IgD-negative memory B cell (primary cell): ENCODE data around the gene EPB41L2. TPM values are rescaled to one million over a fixed set of nuclear protein-coding genes. Genes with fewer than 3 reads are reported as not detected.
A peak's percentile ranks its signal among the peaks of the same experiment; 100 is the strongest.

Source experiments
- H3K27ac Mint-ChIP-seq, 3 donors: one replicate each; pipeline ENCODE4 v1.8.0; 2020 to 2022; ENCODE audit warnings: mild to moderate bottlenecking in 3 of 3, mixed read lengths in 3 of 3, moderate library complexity in 1 of 3
- H3K27me3 Mint-ChIP-seq: one replicate; pipeline ENCODE4 v1.8.0; 2021; ENCODE audit warnings: mixed read lengths
- H3K36me3 Mint-ChIP-seq: one replicate; pipeline ENCODE4 v1.8.0; 2020; ENCODE audit warnings: mild to moderate bottlenecking, mixed read lengths
- H3K4me1 Mint-ChIP-seq, 3 donors: one replicate each; pipeline ENCODE4 v1.8.0; 2020 to 2022; ENCODE audit warnings: mixed read lengths in 3 of 3, mild to moderate bottlenecking in 1 of 3
- H3K4me3 Mint-ChIP-seq, 4 donors: one replicate each; pipeline ENCODE4 v1.8.0; 2020 to 2022; ENCODE audit warnings: mild to moderate bottlenecking in 4 of 4, mixed read lengths in 4 of 4, moderate library complexity in 3 of 4
- H3K9me3 Mint-ChIP-seq, 3 donors: one replicate each; pipeline ENCODE4 v1.8.0; 2020 to 2021; ENCODE audit warnings: mixed read lengths in 3 of 3, mild to moderate bottlenecking in 1 of 3
- polyA plus RNA-seq: library from polyadenylated mRNA; unstranded; fragments of 300-500 nt; fragmentation: Illumina TruSeq; gene quantifications from one replicate; pipeline ENCODE4 v1.2.3, GENCODE V29; 2021

Gene EPB41L2
- polyA plus RNA-seq, 1 donor from 2014 or later, result 21.2 TPM

- no peak overlapping the region for H3K4me3 Mint-ChIP-seq
- H3K36me3 Mint-ChIP-seq, result peaks cover 7% of the 10 kb centered on the region
- H3K9me3 Mint-ChIP-seq, result peaks cover 0 to 5% (median 0%) of the 10 kb centered on the region in 3 donors
- no peaks in the 10 kb centered on the region for H3K27me3 Mint-ChIP-seq
- no peak overlapping the region for H3K27ac Mint-ChIP-seq
- H3K4me1 Mint-ChIP-seq, result peaks cover 2 to 14% (median 6%) of the 10 kb centered on the region in 3 donors
These were observed 87.7 kb downstream of the EPB41L2 start for GRCh38 chr6:130975325-130975724.

GRCh38 chr6:130973521-130974277 lies 89.3 kb downstream of the EPB41L2 start:
- peaks cover 0 to 5% (median 0%) of the 10 kb centered on the region in 3 donors for H3K9me3 Mint-ChIP-seq
- peaks cover 0 to 12% (median 6%) of the 10 kb centered on the region in 3 donors for H3K4me1 Mint-ChIP-seq
- H3K36me3 Mint-ChIP-seq, result peaks cover 7% of the 10 kb centered on the region
- H3K4me3 Mint-ChIP-seq, result no peak overlapping the region
- H3K27ac Mint-ChIP-seq, result no peak overlapping the region
- no peaks in the 10 kb centered on the region for H3K27me3 Mint-ChIP-seq

- no peak overlapping the region for H3K27ac Mint-ChIP-seq
- no peak overlapping the region for H3K4me3 Mint-ChIP-seq
- H3K36me3 Mint-ChIP-seq, result peaks cover 5% of the 10 kb centered on the region
- no peaks in the 10 kb centered on the region for H3K27me3 Mint-ChIP-seq
- peaks cover 0 to 15% (median 2%) of the 10 kb centered on the region in 3 donors for H3K4me1 Mint-ChIP-seq
- H3K9me3 Mint-ChIP-seq, result peaks cover 0 to 5% (median 0%) of the 10 kb centered on the region in 3 donors
These were observed 91.5 kb downstream of the EPB41L2 start for GRCh38 chr6:130971504-130971903.

- Mint-ChIP-seq H3K27ac (peak overlapping the region in 1 of 3 donors; percentile 42), H3K4me3 (peak overlapping the region in 1 of 4 donors; percentile 15), H3K4me1 (peaks cover 5 to 20% (median 5%) of the 10 kb centered on the region in 3 donors), H3K9me3 (peaks cover 0 to 5% (median 0%) of the 10 kb centered on the region in 3 donors), H3K36me3 (peaks cover 5% of the 10 kb centered on the region), H3K27me3 (no peaks in the 10 kb centered on the region)
These were observed 92.1 kb downstream of the EPB41L2 start for GRCh38 chr6:130970839-130971410.

- Mint-ChIP-seq H3K4me1 (peaks cover 5 to 23% (median 8%) of the 10 kb centered on the region in 3 donors), H3K27me3 (no peaks in the 10 kb centered on the region), H3K4me3 (no peak overlapping the region), H3K9me3 (peaks cover 0 to 5% (median 0%) of the 10 kb centered on the region in 3 donors), H3K27ac (no peak overlapping the region), H3K36me3 (peaks cover 5% of the 10 kb centered on the region)
These were observed 93.1 kb downstream of the EPB41L2 start for GRCh38 chr6:130969791-130970491.

GRCh38 chr6:130969166-130969565 lies 93.9 kb downstream of the EPB41L2 start:
- Mint-ChIP-seq H3K4me1 (peaks cover 9 to 29% (median 16%) of the 10 kb centered on the region in 3 donors), H3K9me3 (peaks cover 0 to 5% (median 0%) of the 10 kb centered on the region in 3 donors), H3K4me3 (no peak overlapping the region), H3K27me3 (no peaks in the 10 kb centered on the region), H3K27ac (no peak overlapping the region), H3K36me3 (peaks cover 5% of the 10 kb centered on the region)

GRCh38 chr6:130968476-130968875 lies 94.6 kb downstream of the EPB41L2 start:
- Mint-ChIP-seq H3K27me3 (no peaks in the 10 kb centered on the region), H3K27ac (no peak overlapping the region), H3K4me1 (peaks cover 9 to 32% (median 23%) of the 10 kb centered on the region in 3 donors), H3K9me3 (no peaks in the 10 kb centered on the region), H3K36me3 (peaks cover 3% of the 10 kb centered on the region), H3K4me3 (no peak overlapping the region)

GRCh38 chr6:130967502-130968445 lies 95.3 kb downstream of the EPB41L2 start:
- H3K27me3 Mint-ChIP-seq, result no peaks in the 10 kb centered on the region
- no peaks in the 10 kb centered on the region for H3K9me3 Mint-ChIP-seq

GRCh38 chr6:130966344-130966980 lies 96.6 kb downstream of the EPB41L2 start:
- H3K27ac Mint-ChIP-seq, result peak overlapping the region in 1 of 3 donors; percentile 8

More at GRCh38 chr6:130967502-130968445, 95.3 kb downstream of the EPB41L2 start:
- peaks cover 12 to 38% (median 30%) of the 10 kb centered on the region in 3 donors for H3K4me1 Mint-ChIP-seq
- H3K27ac Mint-ChIP-seq, result peak overlapping the region in 1 of 3 donors; percentile 68
- peaks cover 3% of the 10 kb centered on the region for H3K36me3 Mint-ChIP-seq
- no peak overlapping the region for H3K4me3 Mint-ChIP-seq

GRCh38 chr6:130965656-130966055 lies 97.4 kb downstream of the EPB41L2 start:
- Mint-ChIP-seq H3K4me3 (peak overlapping the region in 1 of 4 donors; percentile 23), H3K27ac (no peak overlapping the region), H3K36me3 (peaks cover 4% of the 10 kb centered on the region), H3K4me1 (peaks cover 23 to 52% (median 38%) of the 10 kb centered on the region in 3 donors), H3K9me3 (no peaks in the 10 kb centered on the region), H3K27me3 (no peaks in the 10 kb centered on the region)

More at GRCh38 chr6:130966344-130966980, 96.6 kb downstream of the EPB41L2 start:
- Mint-ChIP-seq H3K27me3 (no peaks in the 10 kb centered on the region), H3K4me1 (peaks cover 19 to 48% (median 34%) of the 10 kb centered on the region in 3 donors), H3K36me3 (peaks cover 4% of the 10 kb centered on the region), H3K9me3 (no peaks in the 10 kb centered on the region), H3K4me3 (peak overlapping the region in 1 of 4 donors; percentile 26)

- no peak overlapping the region for H3K27ac Mint-ChIP-seq
- H3K4me1 Mint-ChIP-seq, result peaks cover 24 to 51% (median 38%) of the 10 kb centered on the region in 3 donors
- H3K27me3 Mint-ChIP-seq, result no peaks in the 10 kb centered on the region
- no peaks in the 10 kb centered on the region for H3K9me3 Mint-ChIP-seq
- H3K4me3 Mint-ChIP-seq, result peak overlapping the region in 2 of 4 donors; percentile 20 to 23
- H3K36me3 Mint-ChIP-seq, result peaks cover 4% of the 10 kb centered on the region
These were observed 98.0 kb downstream of the EPB41L2 start for GRCh38 chr6:130964808-130965604.

GRCh38 chr6:130964289-130964688 lies 98.8 kb downstream of the EPB41L2 start:
- H3K4me1 Mint-ChIP-seq, result peaks cover 24 to 50% (median 38%) of the 10 kb centered on the region in 3 donors
- H3K27ac Mint-ChIP-seq, result no peak overlapping the region
- H3K4me3 Mint-ChIP-seq, result no peak overlapping the region
- H3K9me3 Mint-ChIP-seq, result no peaks in the 10 kb centered on the region
- H3K36me3 Mint-ChIP-seq, result peaks cover 4% of the 10 kb centered on the region
- no peaks in the 10 kb centered on the region for H3K27me3 Mint-ChIP-seq

- Mint-ChIP-seq H3K27ac (no peak overlapping the region), H3K36me3 (peaks cover 4% of the 10 kb centered on the region), H3K27me3 (no peaks in the 10 kb centered on the region), H3K9me3 (no peaks in the 10 kb centered on the region), H3K4me1 (peaks cover 26 to 47% (median 44%) of the 10 kb centered on the region in 3 donors), H3K4me3 (peak overlapping the region in 2 of 4 donors; percentile 25 to 43)
These were observed 100.1 kb downstream of the EPB41L2 start for GRCh38 chr6:130962966-130963365.
